HG03135 (cell line): Measurements from ENCODE around the gene SLC35F5.
"Not testable (repeated sequence)": the region's sequence is repeated elsewhere in the genome, so short reads cannot be mapped to it uniquely, and the experiment has no call there.

Experiments
- ATAC-seq: cut with Tn5 transposase; IDR thresholded peaks from one replicate; pipeline ENCODE4 v1.9.1; 2021; ENCODE audit warnings: mild to moderate bottlenecking, moderate library complexity; ENCODE audit not compliant: unreplicated experiment

The SLC35F5 gene

DNA sequence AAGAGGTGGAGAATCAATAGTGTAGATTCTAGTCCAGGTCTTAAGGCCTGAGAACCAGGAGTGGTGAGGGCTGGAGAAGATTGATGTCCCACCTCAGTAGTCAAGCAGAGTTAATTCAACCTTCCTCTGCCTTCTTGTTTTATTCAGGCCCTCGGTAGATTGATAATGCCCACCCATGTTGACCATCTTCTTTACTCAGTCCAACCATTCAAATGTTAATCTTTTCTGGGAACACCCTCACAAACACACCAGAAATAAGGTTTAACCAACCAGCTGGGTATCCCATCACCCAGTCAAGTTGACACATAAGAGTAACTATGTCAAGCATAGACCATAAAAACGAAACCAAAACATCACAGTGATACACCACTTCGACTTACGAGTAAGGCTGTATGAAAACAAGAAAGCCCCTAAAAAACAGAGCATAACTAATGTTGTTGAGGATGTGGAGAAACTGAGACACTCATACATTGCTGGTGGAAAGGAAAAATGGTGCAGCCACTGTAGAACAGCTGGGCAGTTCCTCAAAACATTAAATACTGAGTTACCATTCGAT is 57.5 kb downstream of the SLC35F5 start:
- ATAC-seq = peak; percentile 56

DNA sequence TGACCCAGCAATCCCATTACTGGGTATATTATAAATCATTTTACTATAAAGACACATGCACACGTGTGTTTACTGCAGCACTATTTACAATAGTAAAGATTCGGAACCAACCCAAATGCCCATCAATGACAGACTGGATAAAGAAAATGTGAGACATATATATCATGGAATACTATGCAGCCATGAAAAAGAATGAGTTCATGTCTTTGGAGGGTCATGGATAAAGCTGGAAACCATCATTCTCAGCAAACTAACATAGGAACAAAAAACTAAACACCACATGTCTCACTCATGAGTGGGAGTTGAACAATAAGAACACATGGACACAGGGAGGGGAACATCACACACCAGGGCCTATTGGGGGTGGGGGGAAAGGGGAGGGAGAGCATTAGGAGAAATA is 58.2 kb downstream of the SLC35F5 start:
- not testable (repeated sequence) for ATAC-seq

DNA sequence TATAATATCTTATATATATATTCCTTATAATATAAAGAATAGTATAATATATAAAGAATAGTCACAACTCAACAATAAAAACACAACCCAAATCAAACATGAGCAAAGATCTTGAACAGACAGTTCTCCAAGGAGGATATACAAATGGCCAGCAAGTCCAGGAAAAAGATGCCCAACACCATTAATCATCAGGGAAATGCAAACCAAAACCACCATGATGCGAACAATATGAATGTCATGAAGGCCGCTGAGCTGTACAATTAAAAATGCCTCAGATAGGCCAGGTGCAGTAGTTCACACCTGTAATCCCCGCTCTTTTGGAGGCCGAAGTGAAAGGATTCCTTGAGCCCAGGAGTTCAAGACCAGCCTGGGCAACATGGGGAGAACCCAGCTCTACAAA is 58.9 kb downstream of the SLC35F5 start:
- no peak for ATAC-seq

DNA sequence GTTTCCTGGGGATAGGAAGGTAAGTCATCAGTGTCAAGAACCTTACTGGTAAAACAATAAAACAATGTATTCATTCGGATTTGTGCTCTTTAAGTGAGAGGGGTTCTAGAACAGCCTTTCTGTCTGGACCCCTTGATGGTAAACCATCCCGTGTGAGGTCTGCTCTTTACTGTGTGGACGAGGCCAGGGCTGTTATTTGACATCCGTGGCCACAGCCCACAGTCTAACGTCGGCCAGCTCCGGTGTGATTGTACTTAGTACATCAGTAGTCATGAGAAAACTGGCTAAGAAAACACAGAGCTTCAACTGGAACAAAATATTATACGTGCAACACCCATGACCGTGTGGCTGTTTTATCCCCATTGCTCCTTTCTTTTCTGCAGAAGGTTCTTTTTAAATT is 62.0 kb downstream of the SLC35F5 start:
- no peak for ATAC-seq

DNA sequence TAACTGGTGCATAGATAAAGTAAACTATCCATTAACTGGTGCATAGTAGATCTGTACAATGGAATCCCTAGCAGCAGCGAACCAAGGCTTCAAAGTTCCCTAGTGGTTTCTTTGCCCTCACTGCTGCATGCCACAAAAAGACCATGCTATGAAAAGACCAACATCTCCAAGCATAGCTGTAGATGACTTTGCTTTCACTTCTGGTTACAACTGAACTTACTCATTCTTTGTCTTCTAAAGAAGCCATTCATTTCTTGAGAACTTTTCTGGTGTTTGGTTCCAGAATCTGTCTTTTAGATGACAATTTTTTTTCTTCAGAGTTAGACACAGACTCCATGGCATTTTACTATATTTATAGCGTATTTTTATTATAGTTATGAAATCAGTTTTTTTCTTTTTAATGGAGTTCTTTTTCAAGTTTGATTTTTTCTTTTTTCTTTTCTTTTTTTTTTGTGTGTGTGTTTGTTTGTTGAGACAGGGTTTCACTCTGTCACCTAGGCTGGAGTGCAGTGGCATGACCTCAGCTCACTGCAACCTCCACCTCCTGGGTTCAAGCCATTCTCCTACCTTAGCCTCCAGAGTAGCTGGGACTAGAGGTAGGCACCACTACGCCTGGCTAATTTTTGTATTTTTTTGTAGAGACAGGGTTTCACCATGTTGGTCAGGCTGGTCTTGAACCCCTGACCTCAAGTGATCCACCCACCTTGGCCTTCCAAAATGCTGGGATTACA is 63.6 kb downstream of the SLC35F5 start:
- ATAC-seq = peak; percentile 78

DNA sequence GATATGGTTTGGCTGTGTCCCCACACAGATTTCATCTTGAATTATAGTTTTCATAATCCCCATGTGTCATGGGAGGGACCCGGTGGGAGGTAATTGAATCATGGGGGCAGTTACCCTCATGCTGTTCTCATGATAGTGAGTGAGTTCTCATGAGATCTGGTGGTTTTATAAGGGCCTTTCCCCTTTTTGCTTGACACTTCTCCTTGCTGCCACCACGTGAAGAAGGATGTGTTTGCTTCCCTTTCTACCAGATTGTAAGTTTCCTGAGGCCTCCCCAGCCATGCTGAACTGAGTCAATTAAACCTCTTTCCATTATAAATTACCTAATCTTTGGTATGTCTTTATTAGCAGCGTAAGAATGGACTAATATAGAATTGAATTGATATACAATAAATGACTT is 65.6 kb downstream of the SLC35F5 start:
- ATAC-seq = not testable (repeated sequence)

DNA sequence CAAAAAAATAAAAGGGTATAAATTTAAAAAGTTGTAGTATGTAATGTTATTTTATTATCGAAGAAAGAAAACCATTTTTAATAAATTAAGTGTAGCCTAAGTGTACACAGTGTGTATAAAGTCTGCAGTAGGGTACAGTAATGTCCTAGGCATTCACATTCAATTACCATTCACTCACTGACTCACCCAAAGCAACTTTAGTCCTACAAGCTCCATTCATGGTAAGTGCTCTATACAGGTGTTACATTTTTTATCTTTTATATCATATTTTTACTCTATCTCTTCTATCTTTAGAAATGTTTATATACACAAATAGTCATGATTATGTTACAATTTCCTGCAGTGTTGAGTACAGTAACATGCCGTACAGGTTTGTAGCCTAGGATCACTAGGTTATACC is 69.9 kb downstream of the SLC35F5 start:
- no peak for ATAC-seq

DNA sequence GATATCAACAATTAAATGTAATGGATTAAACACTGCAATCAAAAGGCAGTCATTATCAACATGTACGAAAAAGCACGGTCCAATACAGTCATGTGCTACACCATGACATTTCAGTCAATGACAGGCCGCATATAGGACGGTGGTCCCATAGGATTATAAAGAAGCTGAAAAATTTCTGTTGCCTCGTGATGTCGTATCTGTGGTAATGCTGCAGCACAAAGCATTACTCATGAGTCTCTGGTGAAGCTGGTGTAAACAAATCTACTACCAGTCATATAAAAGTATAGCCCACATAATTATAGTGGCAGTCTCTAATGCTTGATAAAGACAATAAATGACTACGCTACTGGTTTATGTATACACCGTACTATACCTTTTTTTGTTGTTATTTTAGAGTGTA is 71.0 kb downstream of the SLC35F5 start:
- ATAC-seq = no peak

DNA sequence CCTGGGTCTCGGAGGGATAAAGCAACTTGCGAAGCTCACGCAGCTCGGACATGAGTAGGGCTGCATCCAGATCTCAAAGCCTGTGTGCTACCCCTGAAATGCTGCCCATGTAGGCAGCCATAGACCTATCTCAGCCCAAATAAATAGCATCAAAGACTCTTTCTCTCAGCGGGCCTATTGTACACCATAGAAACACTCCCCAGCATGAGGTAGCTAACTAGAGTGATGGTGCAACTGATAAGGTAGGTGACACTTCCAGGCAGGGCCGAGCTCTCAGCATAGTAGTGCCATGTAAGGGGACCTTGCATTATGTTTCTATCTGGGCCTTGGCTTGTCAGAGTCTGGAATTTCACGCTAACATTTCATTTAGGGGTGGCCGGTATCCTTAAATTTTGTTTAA is 77.0 kb downstream of the SLC35F5 start:
- ATAC-seq = no peak

DNA sequence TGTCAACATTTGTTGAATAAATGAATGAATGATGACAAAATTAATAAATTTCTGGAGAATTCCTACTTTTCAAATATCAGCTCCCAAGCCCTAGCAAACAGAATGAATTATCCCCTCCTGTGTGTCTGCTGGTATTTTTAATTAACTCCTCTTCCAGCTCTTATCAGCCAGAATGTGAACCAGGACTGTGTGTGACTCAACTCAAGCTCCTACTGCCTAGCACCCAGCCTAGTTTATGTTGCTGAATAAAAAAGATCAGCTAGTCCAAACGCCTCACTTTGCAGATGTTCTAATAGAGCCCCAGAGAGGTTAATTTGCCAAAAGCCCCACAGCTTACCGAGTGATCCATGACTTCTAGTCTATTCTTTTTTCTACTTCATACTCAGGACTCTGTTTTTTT is 79.1 kb downstream of the SLC35F5 start:
- no peak for ATAC-seq

DNA sequence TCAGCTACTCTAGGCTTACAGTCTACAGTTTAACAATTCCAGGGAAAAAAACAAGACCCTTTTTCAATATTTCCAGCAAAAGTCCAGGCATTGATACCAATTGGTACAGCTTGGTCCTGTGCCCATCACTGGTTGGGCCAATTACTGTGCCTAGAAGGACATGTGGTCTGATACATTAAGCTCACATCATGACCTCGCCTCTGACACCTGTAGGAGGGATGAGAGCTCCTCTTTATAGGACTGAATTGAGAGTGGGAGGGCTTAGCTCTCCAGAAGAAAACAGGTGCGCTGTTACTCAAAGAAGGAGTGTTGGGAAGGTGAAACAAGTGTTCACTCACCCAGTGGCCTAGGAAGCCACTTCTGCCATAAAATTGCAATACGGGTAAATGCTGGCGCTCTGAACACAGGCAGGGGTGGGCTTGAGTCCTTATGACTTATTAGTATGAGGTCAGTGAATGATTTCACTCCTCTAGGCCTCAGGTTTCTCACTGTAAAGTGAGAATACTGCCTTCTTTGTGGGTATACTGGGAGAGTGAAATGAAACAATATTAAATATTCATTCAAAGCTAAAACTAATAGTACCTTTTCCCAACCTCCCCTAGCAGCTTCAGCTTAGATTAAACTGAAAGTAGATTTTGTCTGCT is 79.7 kb downstream of the SLC35F5 start:
- no peak for ATAC-seq

DNA sequence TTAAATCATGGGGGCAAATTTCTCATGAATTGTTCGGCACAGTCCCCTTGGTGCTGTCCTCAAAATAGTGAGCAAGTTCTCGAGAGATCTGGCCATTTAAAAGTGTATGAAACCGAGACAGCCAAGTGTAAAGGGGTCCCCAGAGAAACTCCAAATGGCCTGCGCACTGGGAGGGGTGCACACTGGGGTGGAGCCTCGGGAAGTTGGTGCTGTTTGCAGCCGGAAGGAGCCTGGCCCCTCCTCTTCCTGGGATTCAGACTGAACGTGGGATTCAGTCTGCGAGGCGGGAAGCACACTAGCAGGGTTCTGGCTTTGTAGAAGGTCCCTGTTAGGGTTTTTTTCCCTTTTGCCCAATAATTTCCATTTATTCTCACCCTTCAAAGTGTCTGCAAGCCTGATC is 80.6 kb downstream of the SLC35F5 start:
- no peak for ATAC-seq

DNA sequence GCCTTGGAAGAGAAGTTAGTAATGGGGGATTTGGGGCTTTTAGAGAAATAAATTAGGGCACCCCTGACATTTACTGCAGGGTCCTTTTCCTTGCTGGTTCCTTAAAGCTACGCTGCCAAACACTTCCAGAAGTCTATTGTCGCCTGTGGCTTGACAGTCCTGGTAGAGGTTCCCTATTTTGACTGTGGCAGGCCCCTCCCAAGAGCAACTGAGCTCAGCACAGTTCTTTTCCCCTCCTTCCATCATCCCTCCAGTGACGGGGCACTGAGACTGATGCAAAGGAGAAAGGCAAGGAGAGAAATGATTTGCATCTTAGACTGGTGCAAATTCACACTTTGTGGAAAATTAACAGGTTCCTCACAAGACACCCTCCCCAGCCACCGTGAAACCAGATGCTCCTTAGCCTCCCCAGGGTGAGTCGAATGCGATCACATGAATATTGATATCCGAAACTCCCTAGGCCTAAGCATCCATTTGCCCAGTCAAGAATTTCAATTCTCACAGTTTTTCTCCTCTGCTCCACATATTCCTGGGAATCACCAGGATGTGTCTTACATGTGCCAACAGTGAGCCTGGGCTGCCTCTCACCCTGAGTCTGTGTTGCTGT is 84.0 kb downstream of the SLC35F5 start:
- ATAC-seq = no peak

DNA sequence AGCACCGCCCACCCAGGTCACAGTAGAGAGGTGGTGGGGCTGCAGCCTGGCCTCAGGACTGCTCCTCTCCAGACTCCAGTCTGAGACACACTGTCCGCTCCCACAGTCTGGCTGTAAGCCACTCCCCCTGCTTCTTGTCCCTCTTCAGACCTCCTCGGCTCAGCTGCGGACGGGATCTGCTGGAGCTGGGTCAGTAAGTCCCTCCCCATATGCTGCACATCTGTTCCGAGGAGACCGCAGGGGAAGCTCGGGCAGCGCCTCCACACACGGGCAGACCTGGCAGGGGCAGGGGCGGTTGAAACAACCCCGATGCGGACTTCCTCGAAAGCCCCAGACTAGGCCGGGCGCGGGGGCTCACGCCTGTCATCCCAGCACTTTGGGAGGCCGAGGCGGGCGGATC is 87.4 kb downstream of the SLC35F5 start:
- not testable (repeated sequence) for ATAC-seq

DNA sequence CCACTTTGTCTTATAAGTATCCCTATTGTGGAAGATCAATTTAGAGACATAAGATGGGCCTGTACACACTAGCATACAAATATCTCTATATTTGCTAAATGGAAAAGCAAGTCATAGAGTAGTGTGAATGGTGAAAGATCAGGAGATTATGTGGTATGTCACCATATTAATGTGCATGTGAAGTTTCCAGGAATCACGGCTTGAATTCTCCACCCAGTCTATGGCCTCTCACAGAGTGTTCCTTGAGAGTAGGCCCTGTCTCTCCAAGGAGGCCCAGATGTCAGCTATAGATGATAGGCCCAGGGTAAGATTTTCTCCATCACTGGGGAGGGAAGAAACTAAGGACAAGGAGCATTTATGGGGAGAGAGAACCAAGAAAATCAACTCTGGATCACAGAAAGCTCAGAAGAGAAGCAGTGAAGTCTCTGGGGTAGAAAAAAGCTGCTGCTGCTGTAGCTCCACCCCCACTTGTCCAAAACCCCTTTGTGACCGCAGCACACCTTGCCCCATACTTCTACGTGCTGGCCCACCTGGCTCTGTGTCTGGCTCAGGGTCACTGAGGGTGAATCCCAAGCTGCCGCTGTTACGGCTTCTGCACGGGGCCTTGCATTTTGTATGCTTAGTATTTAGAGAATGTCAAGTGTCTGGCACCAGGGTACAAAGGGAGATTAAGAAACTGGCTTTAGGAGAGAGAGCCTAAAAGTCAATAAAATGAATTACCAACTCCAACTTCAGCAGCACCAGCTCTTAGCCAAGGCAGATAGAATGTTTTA is 91.5 kb downstream of the SLC35F5 start:
- ATAC-seq = not testable (repeated sequence)

DNA sequence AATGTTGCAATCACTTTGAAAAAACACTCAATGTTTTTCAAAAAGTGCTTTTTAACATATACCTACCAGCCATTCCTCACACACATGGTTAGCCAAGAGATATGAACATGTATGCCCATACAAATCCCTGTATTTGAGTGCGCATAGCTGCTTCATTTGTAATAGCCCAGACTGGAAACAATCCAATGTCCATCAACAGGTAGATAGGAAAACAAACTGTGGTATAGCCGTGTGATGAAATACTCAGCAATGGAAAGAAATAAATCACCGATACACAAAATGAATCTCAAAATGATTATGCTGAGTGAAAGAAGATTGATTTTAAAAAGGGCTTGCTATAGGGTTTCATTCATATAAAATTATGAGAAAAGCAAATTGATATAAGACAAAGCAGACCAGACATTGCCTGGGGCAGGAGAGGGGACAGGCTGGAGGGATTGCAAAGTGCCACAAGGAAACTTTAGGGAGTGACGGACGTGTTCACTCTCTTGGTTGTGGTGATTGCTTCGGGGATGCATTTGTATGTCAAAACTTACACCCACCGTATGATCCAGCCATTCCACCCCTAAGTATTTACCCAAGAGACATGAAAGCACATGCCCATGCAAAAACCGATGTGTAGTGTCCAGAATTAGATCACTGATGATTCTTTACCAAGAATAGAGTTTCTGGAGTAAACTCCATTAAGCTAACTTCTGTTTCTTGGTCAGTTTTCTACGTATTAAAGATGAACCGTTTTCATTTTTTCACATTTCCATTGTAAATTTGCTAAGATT is 93.0 kb downstream of the SLC35F5 start:
- ATAC-seq = not testable (repeated sequence)
